NK-92 (cell line): Measurements from ENCODE around the gene GRHL3.

Experiments used
- DNase-seq: peaks from one replicate; lab custom pipeline; 2025; ENCODE audit not compliant: unreplicated experiment; lab: John Stamatoyannopoulos, UW

Gene GRHL3

DNA sequence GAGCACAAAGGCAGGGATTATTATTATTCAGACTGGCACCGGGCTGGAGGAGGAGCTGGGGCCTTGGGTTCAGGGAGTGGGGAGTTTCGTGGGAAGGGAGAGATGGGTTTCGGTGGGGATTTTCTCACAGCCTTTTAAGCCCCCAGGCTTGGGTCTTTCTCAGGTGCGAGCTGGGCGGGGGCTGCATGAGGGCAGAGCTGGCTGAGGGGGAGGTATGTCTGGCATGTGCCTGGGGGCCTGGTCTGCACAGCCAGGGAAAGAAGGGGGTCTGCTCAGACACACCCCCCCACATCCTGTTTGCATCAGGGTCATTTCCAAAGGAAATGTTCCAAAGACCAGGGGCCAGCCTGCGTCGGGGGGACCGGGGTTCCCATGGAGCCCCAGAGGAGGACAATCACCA lies 21.6 kb downstream of the GRHL3 start:
- DNase-seq = no peak

GRCh38 chr1:24341260-24341659 lies 22.1 kb downstream of the GRHL3 start:
- DNase-seq = no peak

- DNase-seq = no peak
Observed at GRCh38 chr1:24343412-24344089, 24.4 kb downstream of the GRHL3 start.

DNA sequence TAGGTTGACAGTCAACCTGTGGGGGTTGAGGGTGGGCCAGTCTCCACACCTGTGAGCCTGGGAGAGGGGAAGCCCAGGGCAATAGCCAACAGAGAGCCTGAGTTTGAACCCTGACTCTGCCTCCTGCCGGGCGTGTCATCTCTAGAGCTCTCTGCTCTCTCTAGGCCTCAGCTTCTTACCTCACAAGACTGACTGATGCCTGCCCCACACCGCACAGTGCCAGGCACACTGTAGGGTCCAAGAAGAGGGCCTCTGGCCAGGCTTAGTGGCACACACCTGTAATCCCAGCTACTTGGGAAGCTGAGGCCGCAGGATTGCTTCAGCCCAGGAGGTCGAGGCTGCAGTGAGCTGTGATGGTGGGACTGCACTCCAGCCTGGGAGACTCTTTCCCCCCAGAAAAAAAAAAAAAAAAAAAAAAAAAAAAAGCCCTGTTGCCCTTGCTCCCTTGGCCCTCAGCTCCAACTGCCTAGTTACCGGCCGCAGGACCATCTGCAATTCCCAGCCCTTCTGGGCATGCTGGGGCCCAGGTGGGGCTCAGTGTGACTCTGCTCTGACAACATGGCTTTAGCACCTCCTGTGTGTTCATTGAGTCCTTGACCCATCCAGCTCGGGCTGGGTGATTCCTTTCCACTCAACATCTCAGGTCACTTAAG lies 25.1 kb downstream of the GRHL3 start:
- no peak for DNase-seq

DNA sequence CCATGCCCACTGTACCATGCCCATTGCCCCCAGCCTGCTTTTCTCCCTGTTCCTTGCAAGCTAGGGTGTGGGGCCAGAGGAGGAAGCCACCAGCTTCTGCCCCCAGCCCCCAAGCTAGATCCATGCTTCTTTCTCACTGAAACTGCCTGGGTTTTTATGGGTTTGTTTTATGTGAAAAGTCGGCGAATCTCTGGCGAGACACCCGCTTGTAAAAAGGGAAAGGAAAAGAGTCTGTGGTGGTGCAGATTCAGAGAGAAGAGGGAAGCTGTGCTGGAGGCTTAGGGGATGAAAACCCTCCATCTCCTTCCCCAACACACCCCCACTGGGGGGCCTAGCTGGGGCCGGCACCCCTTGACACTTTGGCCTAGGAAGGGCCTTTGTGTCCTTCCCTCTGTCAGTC lies 26.2 kb downstream of the GRHL3 start:
- no peak for DNase-seq

- no peak for DNase-seq
Observed at GRCh38 chr1:24347159-24347934, 28.2 kb downstream of the GRHL3 start.

GRCh38 chr1:24348196-24348595 lies 29.0 kb downstream of the GRHL3 start:
- no peak for DNase-seq

DNA sequence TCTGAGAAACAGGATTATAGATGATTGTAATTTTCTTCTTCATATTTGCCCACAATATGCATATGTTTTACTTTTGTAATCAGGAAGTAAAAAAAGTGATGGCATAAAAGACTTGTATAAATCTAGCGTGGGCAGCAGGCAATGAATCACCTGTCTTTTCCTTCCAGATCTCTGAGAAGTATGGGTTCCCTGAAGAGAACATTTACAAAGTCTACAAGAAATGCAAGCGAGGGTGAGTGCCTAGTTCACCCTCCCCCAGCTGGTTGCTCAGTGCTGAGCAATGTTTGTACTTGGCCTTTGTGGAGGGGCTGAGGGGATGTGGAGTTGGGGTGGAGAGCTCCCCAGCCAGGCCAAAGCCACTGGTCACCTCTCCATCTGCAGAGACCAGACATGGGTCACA lies 30.7 kb downstream of the GRHL3 start:
- DNase-seq = no peak

- DNase-seq = no peak
Observed at GRCh38 chr1:24351247-24351646, 32.1 kb downstream of the GRHL3 start.

DNA sequence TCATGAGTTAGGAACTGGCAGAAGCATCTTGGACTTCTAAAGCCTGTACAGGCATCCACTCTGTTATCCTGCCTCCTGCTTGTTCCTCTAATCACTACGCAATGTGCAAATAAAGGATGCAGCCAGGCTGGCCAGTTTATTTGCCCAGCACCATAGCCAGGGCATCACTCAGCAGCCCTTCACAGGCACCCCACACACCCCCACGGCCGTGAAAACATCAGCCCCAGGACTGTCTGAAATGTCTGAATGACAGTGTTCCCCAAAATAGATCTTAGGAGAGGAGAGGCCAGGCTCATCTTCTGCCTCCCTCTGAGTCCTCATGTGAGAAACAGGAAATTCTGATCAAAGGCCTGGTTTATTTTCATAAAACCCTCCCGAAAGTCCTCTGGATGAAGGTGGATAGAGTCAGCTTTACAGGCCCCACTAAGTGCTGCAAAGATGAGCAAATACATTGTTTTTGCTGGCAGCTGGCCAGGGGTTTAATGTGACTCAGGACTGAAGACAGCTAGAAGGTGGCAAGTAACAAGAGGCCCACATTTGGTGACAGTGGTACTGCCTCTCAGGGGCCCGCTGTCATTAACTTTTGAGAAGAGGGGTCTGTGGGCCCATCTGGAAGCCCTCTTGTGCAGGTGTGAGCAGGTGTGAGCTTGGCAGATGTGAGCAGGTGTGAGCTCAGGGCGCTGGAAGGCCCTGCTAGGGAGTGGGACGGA lies 32.9 kb downstream of the GRHL3 start:
- DNase-seq = no peak

GRCh38 chr1:24353292-24353891 lies 34.2 kb downstream of the GRHL3 start:
- DNase-seq = no peak

GRCh38 chr1:24355466-24355865 lies 36.3 kb downstream of the GRHL3 start:
- DNase-seq = no peak

GRCh38 chr1:24357038-24357437 lies 37.9 kb downstream of the GRHL3 start:
- no peak for DNase-seq

- DNase-seq = no peak
Observed at GRCh38 chr1:24360681-24361080, 41.5 kb downstream of the GRHL3 start.

GRCh38 chr1:24361811-24362210 lies 42.7 kb downstream of the GRHL3 start:
- DNase-seq = no peak

DNA sequence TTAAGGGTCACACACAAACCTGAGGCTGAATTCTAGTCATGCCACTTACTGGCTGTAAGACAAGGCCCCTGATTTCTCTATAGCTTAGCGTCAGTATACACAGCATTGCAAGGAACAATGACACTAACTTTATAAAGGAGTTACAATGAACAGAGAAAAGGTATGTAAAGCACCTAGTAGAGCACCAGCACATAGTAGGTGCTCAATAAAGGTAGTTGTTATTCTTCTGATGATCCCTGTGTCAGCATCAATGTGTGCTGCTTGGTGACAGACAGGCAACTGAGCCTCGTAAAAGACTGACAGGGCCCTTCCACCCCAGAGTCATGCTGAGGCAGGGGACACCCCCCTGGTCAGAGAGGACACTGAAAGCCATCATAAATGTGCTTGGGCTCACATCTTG lies 43.2 kb downstream of the GRHL3 start:
- no peak for DNase-seq

DNA sequence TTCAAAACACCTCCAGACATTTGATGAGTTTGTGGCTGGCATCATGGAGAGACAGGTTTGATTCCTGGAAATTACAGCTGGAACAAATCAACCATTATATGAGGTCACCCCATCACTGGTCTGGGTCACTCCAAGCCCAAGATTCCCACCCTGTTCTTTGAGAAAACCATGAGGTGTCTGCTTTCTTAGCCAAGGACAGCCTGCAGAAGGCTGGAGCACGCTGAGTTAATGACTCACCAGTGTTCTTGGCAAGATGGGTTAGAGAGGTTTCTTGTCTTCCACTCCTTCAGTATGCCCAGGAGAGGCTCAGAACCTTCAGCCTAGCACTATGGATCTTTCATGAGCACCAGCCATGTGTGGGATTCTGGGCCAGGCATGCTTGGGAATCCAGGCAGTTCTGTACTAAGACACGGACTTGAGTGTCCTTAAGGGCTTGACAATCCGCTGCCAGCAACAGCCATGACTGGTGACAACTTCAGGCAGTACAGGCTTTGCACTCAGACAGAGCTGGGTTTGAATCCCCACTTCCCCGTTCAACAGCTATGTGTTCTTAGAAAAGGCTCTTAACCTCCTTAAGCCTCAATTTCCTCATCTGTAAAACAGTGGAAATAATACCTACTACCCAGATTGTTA lies 43.9 kb downstream of the GRHL3 start:
- DNase-seq = no peak

DNA sequence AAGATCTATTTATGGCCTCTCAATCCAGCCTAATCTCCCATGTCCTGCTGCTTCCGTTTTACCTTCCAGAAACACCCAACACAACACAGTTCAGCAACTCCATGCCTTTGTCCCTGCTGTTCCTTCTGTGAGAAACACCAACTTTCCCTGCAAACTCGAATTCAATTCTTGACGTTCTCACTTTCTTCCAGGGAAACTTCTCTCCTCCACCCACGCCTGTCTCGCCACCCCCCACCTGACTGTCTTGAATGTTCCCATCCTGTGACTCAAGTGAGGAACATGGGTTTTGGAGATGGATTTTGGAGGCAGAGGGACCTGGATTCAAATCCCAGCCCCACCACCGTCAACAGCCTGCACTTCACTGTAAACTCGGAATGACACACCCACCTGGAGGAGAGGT lies 44.8 kb downstream of the GRHL3 start:
- no peak for DNase-seq

DNA sequence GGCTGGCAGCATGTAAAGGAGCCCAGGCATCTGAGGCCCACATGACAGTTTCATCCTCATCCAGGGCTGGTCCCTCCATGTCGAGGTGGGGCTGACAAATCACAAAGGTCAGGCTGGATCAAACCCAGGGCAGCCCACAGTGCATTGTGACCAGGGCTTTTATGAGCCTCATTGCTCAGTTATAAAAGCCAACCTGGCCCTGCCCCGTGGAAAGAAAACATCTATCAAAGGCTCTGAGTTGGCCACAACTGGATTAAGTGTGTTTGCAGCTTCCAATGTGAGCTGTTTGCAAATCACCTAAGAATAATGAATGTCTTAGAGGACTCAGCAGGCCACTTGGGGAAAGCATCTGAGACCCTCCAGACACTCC lies 45.4 kb downstream of the GRHL3 start:
- no peak for DNase-seq

- DNase-seq = no peak
Observed at GRCh38 chr1:24364975-24365678, 46.0 kb downstream of the GRHL3 start.
